OCI-LY3 (cell line): ENCODE measurements around the gene ARHGAP22.

Experiments used
- H2AFZ ChIP-seq: fragments of 200-600, 300-600 bp; shearing (Covaris generic); 2 replicates; pipeline ENCODE4 v1.6.0; 2014; ENCODE audit warnings: antibody characterized with exemption, low read depth, low read length
- H3K27ac ChIP-seq: fragments of 200-600, 300-600 bp; sonication (generic); 2 replicates; pipeline ENCODE4 v1.5.1; 2014; ENCODE audit warnings: mild to moderate bottlenecking, low read length, moderate library complexity, mixed read lengths
- H3K27me3 ChIP-seq: fragments of 200-600, 300-600 bp; sonication (generic); 2 replicates; pipeline ENCODE4 v1.6.1; 2014; ENCODE audit warnings: low read depth, low read length, mixed read lengths
- H3K36me3 ChIP-seq: fragments of 200-600, 300-600 bp; sonication (generic); replicated peaks from 2 replicates; pipeline ENCODE3; 2014; ENCODE audit warnings: low read depth, low read length, mixed read lengths
- H3K4me1 ChIP-seq: fragments of 300-600, 200-600 bp; sonication (generic); 2 replicates; pipeline ENCODE4 v1.6.1; 2014; ENCODE audit warnings: low read length, mixed read lengths
- H3K4me2 ChIP-seq: fragments of 200-600, 300-600 bp; sonication (generic); 2 replicates; pipeline ENCODE4 v1.6.1; 2014; ENCODE audit warnings: low read length, mixed read lengths
- H3K4me3 ChIP-seq: fragments of 300-600, 200-600 bp; sonication (generic); 2 replicates; pipeline ENCODE4 v1.5.1; 2014; ENCODE audit warnings: antibody characterized with exemption, mild to moderate bottlenecking, low read length, moderate library complexity
- H3K79me2 ChIP-seq: fragments of 300-600, 200-600 bp; shearing (Covaris generic); 2 replicates; pipeline ENCODE4 v1.6.1; 2014; ENCODE audit warnings: mild to moderate bottlenecking, low read length, mixed read lengths
- H3K9ac ChIP-seq: fragments of 300-600, 200-600 bp; shearing (Covaris generic); 2 replicates; pipeline ENCODE4 v1.6.0; 2014; ENCODE audit warnings: mild to moderate bottlenecking, low read length, moderate library complexity
- H3K9me3 ChIP-seq: fragments of 200-600, 300-600 bp; shearing (Covaris generic); 2 replicates; pipeline ENCODE4 v1.6.1; 2014; ENCODE audit warnings: low read length, mixed read lengths; ENCODE audit not compliant: insufficient read depth
- H4K20me1 ChIP-seq: fragments of 200-600, 300-600 bp; sonication (generic); 2 replicates; pipeline ENCODE4 v1.6.1; 2016; ENCODE audit warnings: low read length, mixed read lengths; ENCODE audit not compliant: insufficient read depth
- CTCF ChIP-seq: fragments of 200-600, 300-600 bp; sonication (generic); IDR thresholded peaks from 2 replicates; pipeline ENCODE4 v1.5.1; 2014; ENCODE audit warnings: antibody characterized with exemption, low read length, low read depth
- EZH2phosphoT487 ChIP-seq: fragments of 200-600 bp; shearing (Covaris generic); IDR thresholded peaks from 2 replicates; pipeline ENCODE4 v1.6.1; 2018; ENCODE audit warnings: antibody characterized with exemption, mixed run types, low read depth

ARHGAP22 gene

GRCh38 chr10:48548531-48549135 lies 56.2 kb downstream of the ARHGAP22 start:
- H3K27me3 ChIP-seq, result peaks cover 10% of the 10 kb centered on the region; the same call in 1 of the 2 replicates

GRCh38 chr10:48547981-48548380 lies 56.9 kb downstream of the ARHGAP22 start:
- Histone ChIP-seq H3K79me2 (no peaks in the 10 kb centered on the region), H2AFZ (no peak overlapping the region), H3K4me1 (no peaks in the 10 kb centered on the region), H3K27ac (no peak overlapping the region), H3K9ac (no peak overlapping the region), H3K4me3 (no peak overlapping the region), H3K4me2 (no peak overlapping the region), H3K9me3 (no peaks in the 10 kb centered on the region), H3K36me3 (no peaks in the 10 kb centered on the region), H4K20me1 (no peaks in the 10 kb centered on the region), H3K27me3 (peaks cover 10% of the 10 kb centered on the region; the same call in 1 of the 2 replicates)
- TF ChIP-seq EZH2phosphoT487, result no peak
- no peak for TF ChIP-seq CTCF

More at GRCh38 chr10:48548531-48549135, 56.2 kb downstream of the ARHGAP22 start:
- no peaks in the 10 kb centered on the region for H3K4me1 ChIP-seq
- no peaks in the 10 kb centered on the region for H4K20me1 ChIP-seq
- TF ChIP-seq EZH2phosphoT487 (no peak), CTCF (no peak)
- no peak overlapping the region for H3K27ac ChIP-seq
- no peaks in the 10 kb centered on the region for H3K79me2 ChIP-seq
- H3K4me2 ChIP-seq, result no peak overlapping the region
- no peak overlapping the region for H3K9ac ChIP-seq
- H3K36me3 ChIP-seq, result no peaks in the 10 kb centered on the region
- H3K9me3 ChIP-seq, result no peaks in the 10 kb centered on the region
- H2AFZ ChIP-seq, result no peak overlapping the region
- H3K4me3 ChIP-seq, result no peak overlapping the region

GRCh38 chr10:48547061-48547895 lies 57.6 kb downstream of the ARHGAP22 start:
- H3K4me1 ChIP-seq, result no peaks in the 10 kb centered on the region
- H3K36me3 ChIP-seq, result no peaks in the 10 kb centered on the region
- H3K4me2 ChIP-seq, result no peak overlapping the region
- H2AFZ ChIP-seq, result no peak overlapping the region
- TF ChIP-seq CTCF (no peak), EZH2phosphoT487 (no peak)
- no peak overlapping the region for H3K27ac ChIP-seq
- H3K9ac ChIP-seq, result no peak overlapping the region
- H3K79me2 ChIP-seq, result no peaks in the 10 kb centered on the region
- no peaks in the 10 kb centered on the region for H4K20me1 ChIP-seq
- H3K27me3 ChIP-seq, result peaks cover 10% of the 10 kb centered on the region; the same call in 1 of the 2 replicates
- no peak overlapping the region for H3K4me3 ChIP-seq
- H3K9me3 ChIP-seq, result no peaks in the 10 kb centered on the region

- Histone ChIP-seq H3K27ac (no peak overlapping the region), H3K36me3 (no peaks in the 10 kb centered on the region), H3K4me2 (no peak overlapping the region), H3K9me3 (no peaks in the 10 kb centered on the region), H3K4me3 (no peak overlapping the region), H3K9ac (no peak overlapping the region), H3K4me1 (no peaks in the 10 kb centered on the region), H3K27me3 (peaks cover 10% of the 10 kb centered on the region; the same call in 1 of the 2 replicates), H2AFZ (no peak overlapping the region), H4K20me1 (no peaks in the 10 kb centered on the region), H3K79me2 (no peaks in the 10 kb centered on the region)
- TF ChIP-seq EZH2phosphoT487 (no peak), CTCF (no peak)
Measured at GRCh38 chr10:48545462-48546145, 59.3 kb downstream of the ARHGAP22 start.
